HTR-8/SVneo (cell line): Measurements from ENCODE around the gene TWIST2.

ENCODE experiments used
- DNase-seq: peaks from one replicate; pipeline ENCODE4 v3.0.0; 2011; ENCODE audit warnings: low spot score, mixed read lengths; ENCODE audit not compliant: insufficient read length
- FAIRE-seq: peaks from 2 replicates; lab custom pipeline; 2011; peaks lifted over from hg19 to GRCh38; lab: Jason Lieb, UNC

TWIST2 gene

GRCh38 chr2:238928520-238929241, 80.8 kb downstream of the TWIST2 start:
- FAIRE-seq (no peak), DNase-seq (no peak)

- no peak for FAIRE-seq
- DNase-seq = no peak
Measured at GRCh38 chr2:238929242-238930081, 81.6 kb downstream of the TWIST2 start.

GRCh38 chr2:238930216-238930615, 82.3 kb downstream of the TWIST2 start:
- no peak for DNase-seq
- no peak for FAIRE-seq

GRCh38 chr2:238936162-238937052, 88.5 kb downstream of the TWIST2 start:
- no peak for FAIRE-seq
- no peak for DNase-seq

GRCh38 chr2:238938003-238938400, 90.1 kb downstream of the TWIST2 start:
- DNase-seq = no peak
- no peak for FAIRE-seq

- no peak for DNase-seq
- no peak for FAIRE-seq
Measured at GRCh38 chr2:238938401-238939055, 90.6 kb downstream of the TWIST2 start.

- DNase-seq (no peak), FAIRE-seq (no peak)
Measured at GRCh38 chr2:238939074-238939473, 91.2 kb downstream of the TWIST2 start.

GRCh38 chr2:238939521-238940403, 91.9 kb downstream of the TWIST2 start:
- DNase-seq (no peak), FAIRE-seq (no peak)

- FAIRE-seq (no peak), DNase-seq (no peak)
Measured at GRCh38 chr2:238940806-238941205, 92.9 kb downstream of the TWIST2 start.

GRCh38 chr2:238941262-238941792, 93.4 kb downstream of the TWIST2 start:
- FAIRE-seq = no peak
- no peak for DNase-seq

GRCh38 chr2:238942080-238942725, 94.3 kb downstream of the TWIST2 start:
- no peak for FAIRE-seq
- no peak for DNase-seq

- DNase-seq (no peak), FAIRE-seq (no peak)
Measured at GRCh38 chr2:238942726-238943300, 94.9 kb downstream of the TWIST2 start.

GRCh38 chr2:238943338-238944067, 95.6 kb downstream of the TWIST2 start:
- FAIRE-seq = no peak

GRCh38 chr2:238945433-238946150, 97.7 kb downstream of the TWIST2 start:
- peak; percentile 65 for FAIRE-seq
- DNase-seq = peak; percentile 51

More at GRCh38 chr2:238943338-238944067, 95.6 kb downstream of the TWIST2 start:
- DNase-seq = no peak

- no peak for DNase-seq
- no peak for FAIRE-seq
Measured at GRCh38 chr2:238946318-238947242, 98.7 kb downstream of the TWIST2 start.
